DND-41 (cell line): Measurements from ENCODE around the gene MAST4.

ENCODE experiments used
- EZH2 ChIP-seq: IDR thresholded peaks from 3 replicates; pipeline ENCODE4 v1.6.1; 2012; ENCODE audit warnings: borderline replicate concordance, low read depth, mild to moderate bottlenecking, moderate library complexity, low read length, inconsistent platforms; ENCODE audit not compliant: severe bottlenecking
- TF ChIP-seq, protein P1 (sequence below): IDR thresholded peaks from 2 replicates; pipeline ENCODE4 v1.5.1; 2012; ENCODE audit warnings: borderline replicate concordance, low read length, moderate library complexity, mild to moderate bottlenecking; ENCODE audit not compliant: poor library complexity, severe bottlenecking; ENCODE audit errors: extremely low read depth

DNA sequence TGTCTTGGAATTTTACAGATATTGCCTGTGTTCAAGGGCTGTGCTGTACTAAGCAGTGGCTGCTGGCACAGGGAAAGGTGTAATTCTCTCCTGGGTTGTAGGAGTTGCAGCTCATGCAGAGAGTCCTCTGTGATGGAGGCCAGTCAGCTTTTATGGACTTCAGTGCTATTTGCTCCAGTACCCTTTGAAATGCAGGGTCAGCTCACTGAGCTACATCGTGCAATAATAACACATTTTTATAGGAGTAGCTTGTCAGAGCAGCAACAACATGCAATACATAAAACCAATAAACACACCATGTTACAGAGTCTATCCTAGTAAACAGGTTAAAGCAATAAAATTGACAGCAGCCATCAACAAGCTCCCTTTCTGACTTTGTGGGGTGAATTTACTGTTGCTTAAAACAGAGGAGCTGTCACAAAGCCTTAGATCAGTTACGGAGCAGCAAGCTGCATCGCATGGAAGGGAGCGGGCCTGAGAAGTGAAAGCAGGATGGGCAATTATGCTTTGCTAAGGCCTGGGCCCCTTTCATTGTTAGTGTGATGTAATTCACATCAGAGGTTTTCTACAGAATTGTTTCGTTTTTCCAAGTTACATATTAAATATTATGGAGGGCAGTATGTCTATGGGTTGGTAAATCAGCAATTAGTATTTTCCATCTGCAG is 583.6 kb downstream of the MAST4 start:
- TF ChIP-seq, protein P1, sequence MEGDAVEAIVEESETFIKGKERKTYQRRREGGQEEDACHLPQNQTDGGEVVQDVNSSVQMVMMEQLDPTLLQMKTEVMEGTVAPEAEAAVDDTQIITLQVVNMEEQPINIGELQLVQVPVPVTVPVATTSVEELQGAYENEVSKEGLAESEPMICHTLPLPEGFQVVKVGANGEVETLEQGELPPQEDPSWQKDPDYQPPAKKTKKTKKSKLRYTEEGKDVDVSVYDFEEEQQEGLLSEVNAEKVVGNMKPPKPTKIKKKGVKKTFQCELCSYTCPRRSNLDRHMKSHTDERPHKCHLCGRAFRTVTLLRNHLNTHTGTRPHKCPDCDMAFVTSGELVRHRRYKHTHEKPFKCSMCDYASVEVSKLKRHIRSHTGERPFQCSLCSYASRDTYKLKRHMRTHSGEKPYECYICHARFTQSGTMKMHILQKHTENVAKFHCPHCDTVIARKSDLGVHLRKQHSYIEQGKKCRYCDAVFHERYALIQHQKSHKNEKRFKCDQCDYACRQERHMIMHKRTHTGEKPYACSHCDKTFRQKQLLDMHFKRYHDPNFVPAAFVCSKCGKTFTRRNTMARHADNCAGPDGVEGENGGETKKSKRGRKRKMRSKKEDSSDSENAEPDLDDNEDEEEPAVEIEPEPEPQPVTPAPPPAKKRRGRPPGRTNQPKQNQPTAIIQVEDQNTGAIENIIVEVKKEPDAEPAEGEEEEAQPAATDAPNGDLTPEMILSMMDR, result no peak
- no peak for TF ChIP-seq EZH2
